ENCODE measurements around the gene OR2F1.

DNA sequence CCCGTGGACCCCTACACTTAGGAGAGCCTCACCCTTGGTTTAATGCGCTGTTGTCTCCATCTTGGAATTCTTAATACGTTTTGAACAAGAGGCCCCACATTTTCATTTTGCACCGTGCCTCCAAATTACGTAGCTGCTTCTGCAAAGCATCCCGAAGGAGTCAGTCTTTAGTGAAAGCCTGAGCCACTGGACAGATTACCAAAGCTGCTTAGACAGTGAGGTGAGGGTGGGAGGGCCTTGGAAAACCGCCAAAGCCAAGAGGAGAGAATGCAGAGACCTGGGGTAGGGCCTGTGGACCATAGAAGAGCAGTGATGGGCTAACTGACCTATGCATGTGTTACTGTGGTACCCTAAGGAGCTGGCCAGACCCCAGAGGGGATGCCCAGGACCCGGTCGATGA lies 48.5 kb upstream of the OR2F1 start:
- TF ChIP-seq, protein P1, sequence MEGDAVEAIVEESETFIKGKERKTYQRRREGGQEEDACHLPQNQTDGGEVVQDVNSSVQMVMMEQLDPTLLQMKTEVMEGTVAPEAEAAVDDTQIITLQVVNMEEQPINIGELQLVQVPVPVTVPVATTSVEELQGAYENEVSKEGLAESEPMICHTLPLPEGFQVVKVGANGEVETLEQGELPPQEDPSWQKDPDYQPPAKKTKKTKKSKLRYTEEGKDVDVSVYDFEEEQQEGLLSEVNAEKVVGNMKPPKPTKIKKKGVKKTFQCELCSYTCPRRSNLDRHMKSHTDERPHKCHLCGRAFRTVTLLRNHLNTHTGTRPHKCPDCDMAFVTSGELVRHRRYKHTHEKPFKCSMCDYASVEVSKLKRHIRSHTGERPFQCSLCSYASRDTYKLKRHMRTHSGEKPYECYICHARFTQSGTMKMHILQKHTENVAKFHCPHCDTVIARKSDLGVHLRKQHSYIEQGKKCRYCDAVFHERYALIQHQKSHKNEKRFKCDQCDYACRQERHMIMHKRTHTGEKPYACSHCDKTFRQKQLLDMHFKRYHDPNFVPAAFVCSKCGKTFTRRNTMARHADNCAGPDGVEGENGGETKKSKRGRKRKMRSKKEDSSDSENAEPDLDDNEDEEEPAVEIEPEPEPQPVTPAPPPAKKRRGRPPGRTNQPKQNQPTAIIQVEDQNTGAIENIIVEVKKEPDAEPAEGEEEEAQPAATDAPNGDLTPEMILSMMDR (IDR thresholded peaks at IDR 0.05 in 8 of 11, conservative IDR thresholded peaks at IDR 0.05 in 3 of 11): no peak
- no peak for TF ChIP-seq POLR2A (IDR thresholded peaks at IDR 0.05)
